CD4-positive, alpha-beta T cell treated with Interleukin-10 for 1 hour (primary cell): ENCODE data around the gene C6orf58.
"Not testable (repeated sequence)": the region's sequence is repeated elsewhere in the genome, so short reads cannot be mapped to it uniquely, and the experiment has no call there.

ENCODE experiments used
- DNase-seq: peaks from one replicate; pipeline ENCODE4 v3.0.0-alpha.2; 2020

The C6orf58 gene

GRCh38 chr6:127593456-127593855, 16.5 kb downstream of the C6orf58 start:
- DNase-seq, result not testable (repeated sequence)

- DNase-seq, result peak; percentile 6
Observed at GRCh38 chr6:127606131-127606562, 29.2 kb downstream of the C6orf58 start.

GRCh38 chr6:127608554-127609270, 31.7 kb downstream of the C6orf58 start:
- no peak for DNase-seq

- DNase-seq, result no peak
Observed at GRCh38 chr6:127618729-127619128, 41.8 kb downstream of the C6orf58 start.

DNA sequence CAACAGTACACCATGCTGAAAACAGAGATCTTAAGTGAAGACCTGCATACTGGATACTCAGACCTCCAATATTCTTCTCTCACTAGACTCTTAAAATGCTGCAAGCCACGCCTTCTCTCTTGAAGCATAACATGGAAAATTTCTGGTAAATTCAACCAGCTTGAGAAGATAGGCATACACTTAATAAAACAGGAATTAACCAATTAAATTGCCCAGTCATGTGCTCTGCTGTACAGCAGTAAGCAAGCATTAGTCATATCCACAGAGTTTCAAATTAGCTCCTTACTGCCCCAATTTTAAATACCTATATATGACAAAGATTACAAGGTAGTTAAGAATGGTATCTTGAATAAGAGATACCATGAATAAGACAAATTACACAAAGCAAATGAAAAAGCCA, 53.8 kb downstream of the C6orf58 start:
- no peak for DNase-seq

GRCh38 chr6:127634178-127634577, 57.2 kb downstream of the C6orf58 start:
- no peak for DNase-seq

GRCh38 chr6:127635091-127635490, 58.1 kb downstream of the C6orf58 start:
- DNase-seq, result no peak

DNA sequence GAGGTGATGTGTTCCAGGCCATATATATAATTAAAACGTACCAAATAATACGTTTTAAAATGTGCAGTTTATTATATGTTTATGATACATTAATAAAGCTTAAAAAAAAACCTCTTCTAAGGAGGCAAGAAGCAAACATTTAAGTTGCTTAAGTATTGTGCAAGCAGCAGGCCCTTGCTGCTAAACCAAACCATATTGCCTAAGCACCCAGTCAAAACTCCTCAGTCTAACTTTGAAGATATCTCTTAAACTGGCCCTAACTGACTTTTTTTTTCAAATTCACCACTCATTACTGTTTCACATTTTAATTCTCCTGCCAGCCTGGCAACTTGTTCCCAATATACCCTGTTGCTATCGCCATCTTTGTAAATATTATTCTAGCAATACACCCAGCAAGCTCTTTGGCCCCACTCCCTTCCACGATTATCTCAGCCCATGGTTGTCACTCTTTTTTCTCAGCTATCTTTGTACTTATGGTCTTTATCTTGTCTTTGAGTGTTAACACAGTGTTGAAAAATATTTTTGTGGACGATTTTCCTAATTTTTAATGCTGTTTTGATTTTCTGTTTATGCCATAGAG, 60.9 kb downstream of the C6orf58 start:
- no peak for DNase-seq
